Measurements from ENCODE around the gene ELP5. TPM values are rescaled to one million over a fixed set of nuclear protein-coding genes. Genes with fewer than 3 reads are reported as not detected.
A peak's percentile ranks its signal among the peaks of the same experiment; 100 is the strongest.

Gene ELP5
- total RNA-seq, 1 experiment from 2014 or later, result 20.3 TPM

DNA sequence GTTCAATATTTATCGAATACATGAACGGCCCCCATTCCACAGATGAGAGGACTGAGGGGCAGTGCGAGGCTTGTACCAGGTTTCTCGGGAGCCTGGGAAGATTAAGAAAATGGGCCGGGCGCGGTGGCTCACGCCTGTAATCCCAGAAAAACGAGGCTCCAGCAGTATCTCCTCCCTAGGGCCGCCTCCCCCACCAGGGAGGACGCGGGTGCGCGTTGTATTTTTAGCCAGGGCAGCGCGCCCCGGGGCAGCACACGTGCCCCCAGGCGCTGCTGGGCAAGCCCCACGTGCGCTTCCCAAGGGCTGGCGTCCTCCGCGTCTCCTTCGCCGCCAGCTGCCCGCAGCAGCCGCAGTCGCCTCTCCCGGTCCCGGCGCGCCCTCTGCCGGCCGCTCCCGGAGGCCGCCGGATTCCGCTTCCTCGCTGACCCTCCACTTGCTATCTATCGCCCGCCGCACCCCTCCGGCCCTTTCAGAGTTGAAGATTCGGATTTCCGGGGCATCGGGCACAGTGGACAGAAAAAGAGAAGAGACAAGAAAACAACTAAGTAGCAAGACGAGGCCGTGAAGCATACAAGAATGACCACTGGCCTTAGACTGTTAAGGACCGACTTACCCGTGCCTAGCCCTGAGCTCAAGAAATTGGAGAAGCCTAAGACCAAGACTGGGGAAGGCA, 44.3 kb downstream of the ELP5 start:
- H3K27me3 Mint-ChIP-seq (ENCODE audit: unreplicated experiment), result peaks cover 24% of the 10 kb centered on the region
- H3K27ac Mint-ChIP-seq (ENCODE audit: unreplicated experiment), result no peak overlapping the region
- peak overlapping the region; percentile 52 for H3K4me3 Mint-ChIP-seq (ENCODE audit: low read depth, unreplicated experiment)
- H3K9me3 Mint-ChIP-seq (ENCODE audit: low read depth, unreplicated experiment), result no peaks in the 10 kb centered on the region
- H3K4me1 Mint-ChIP-seq (ENCODE audit: low read depth, unreplicated experiment), result peaks cover 15% of the 10 kb centered on the region
- no TSS peak for BruUV-seq (replicated peaks)
- TF ChIP-seq, protein P1, sequence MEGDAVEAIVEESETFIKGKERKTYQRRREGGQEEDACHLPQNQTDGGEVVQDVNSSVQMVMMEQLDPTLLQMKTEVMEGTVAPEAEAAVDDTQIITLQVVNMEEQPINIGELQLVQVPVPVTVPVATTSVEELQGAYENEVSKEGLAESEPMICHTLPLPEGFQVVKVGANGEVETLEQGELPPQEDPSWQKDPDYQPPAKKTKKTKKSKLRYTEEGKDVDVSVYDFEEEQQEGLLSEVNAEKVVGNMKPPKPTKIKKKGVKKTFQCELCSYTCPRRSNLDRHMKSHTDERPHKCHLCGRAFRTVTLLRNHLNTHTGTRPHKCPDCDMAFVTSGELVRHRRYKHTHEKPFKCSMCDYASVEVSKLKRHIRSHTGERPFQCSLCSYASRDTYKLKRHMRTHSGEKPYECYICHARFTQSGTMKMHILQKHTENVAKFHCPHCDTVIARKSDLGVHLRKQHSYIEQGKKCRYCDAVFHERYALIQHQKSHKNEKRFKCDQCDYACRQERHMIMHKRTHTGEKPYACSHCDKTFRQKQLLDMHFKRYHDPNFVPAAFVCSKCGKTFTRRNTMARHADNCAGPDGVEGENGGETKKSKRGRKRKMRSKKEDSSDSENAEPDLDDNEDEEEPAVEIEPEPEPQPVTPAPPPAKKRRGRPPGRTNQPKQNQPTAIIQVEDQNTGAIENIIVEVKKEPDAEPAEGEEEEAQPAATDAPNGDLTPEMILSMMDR (IDR thresholded peaks at IDR 0.05; ENCODE audit: unreplicated experiment), result peak; percentile 73
- DNase-seq, result peak; percentile 86
- peaks cover 4% of the 10 kb centered on the region for H3K36me3 Mint-ChIP-seq (ENCODE audit: insufficient read depth, unreplicated experiment)
- intact Hi-C loops (cut with micrococcal nuclease; ENCODE audit: unreplicated experiment), result no loop called here
- CTCF ChIA-PET, result interaction anchor here (0.9 to 1.4 kb wide), 6 partner anchors 16 to 75 kb away, joined by 3 to 14 read pairs (median 6); partner anchors contain the start of genes GABARAP, NEURL4 and SLC2A4

DNA sequence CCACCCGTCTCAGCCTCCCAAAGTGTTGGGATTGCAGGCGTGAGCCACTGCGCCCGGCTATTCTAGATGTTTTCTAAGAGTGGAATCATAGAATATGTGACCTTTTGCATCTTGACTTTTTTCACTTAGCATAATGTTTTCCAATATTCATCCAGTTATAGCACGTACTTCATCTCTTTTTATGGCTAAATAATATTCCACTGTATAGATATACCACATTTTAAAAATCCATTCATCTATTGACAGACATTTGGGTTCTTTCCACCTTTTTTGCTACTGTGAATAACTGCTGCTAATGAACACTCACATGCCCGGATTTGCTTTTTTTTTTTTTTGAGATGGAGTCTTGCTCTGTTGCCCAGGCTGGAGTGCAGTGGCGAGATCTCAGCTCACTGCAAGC, 52.2 kb downstream of the ELP5 start:
- H3K4me3 Mint-ChIP-seq (ENCODE audit: low read depth, unreplicated experiment), result no peak overlapping the region
- CTCF ChIA-PET, result no interaction called here
- H3K4me1 Mint-ChIP-seq (ENCODE audit: low read depth, unreplicated experiment), result no peaks in the 10 kb centered on the region
- TF ChIP-seq, protein P1 (IDR thresholded peaks at IDR 0.05; ENCODE audit: unreplicated experiment), result no peak
- H3K27ac Mint-ChIP-seq (ENCODE audit: unreplicated experiment), result no peak overlapping the region
- H3K36me3 Mint-ChIP-seq (ENCODE audit: insufficient read depth, unreplicated experiment), result peaks cover 27% of the 10 kb centered on the region
- peaks cover 12% of the 10 kb centered on the region for H3K27me3 Mint-ChIP-seq (ENCODE audit: unreplicated experiment)
- no peak for DNase-seq
- no TSS peak for BruUV-seq (replicated peaks)
- H3K9me3 Mint-ChIP-seq (ENCODE audit: low read depth, unreplicated experiment), result no peaks in the 10 kb centered on the region
- intact Hi-C loops (cut with micrococcal nuclease; ENCODE audit: unreplicated experiment), result no loop called here

DNA sequence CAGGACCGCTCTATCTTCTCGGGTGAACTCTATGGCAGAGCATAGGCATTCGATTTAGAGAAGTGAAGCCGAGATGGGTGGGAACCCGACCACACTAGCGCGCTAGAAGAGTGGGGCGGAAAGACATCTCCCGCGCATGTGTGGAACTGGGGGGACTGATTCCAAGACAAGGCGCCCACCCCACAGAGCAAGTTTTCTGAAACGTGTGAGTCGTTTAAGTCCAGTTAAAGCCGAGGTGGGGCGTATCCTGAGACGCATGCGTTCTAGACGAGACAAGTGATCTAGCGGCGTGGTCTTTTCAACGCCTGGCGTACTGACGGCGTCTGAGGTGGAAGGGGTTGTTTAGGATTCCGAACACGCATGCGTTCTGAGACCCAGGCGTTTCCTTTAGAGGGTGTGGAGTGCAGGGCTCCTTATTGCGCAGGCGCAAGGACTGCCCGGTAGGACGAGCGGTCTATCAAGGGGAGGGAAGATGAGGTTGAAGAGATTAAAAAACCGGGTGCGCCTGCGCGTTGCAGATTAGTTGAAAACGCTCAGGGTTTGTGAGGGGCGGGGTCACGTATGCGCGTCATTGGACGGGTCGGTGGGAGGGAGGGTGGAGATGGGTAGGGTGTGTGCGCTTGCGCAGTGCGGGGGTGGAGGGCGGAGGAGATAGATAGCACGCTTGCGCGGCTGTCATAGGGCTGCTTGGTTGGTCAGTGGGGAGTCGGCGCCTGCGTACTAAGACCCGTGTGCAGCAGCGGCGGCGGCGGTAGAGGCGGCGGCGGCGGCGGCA, 55.1 kb downstream of the ELP5 start, which contains the start of gene EIF5A:
TSS of gene EIF5A (plus strand) at position 718 of the 775 bp plus-strand sequence. CDS start 2,008 bp downstream, outside the sequence.
- BruUV-seq (replicated peaks), result TSS peak; percentile 21
- intact Hi-C loops (cut with micrococcal nuclease; ENCODE audit: unreplicated experiment), result no loop called here

More for the DNA sequence above, 55.1 kb downstream of the ELP5 start, which contains the start of gene EIF5A:
- Mint-ChIP-seq H3K27me3 (ENCODE audit: unreplicated experiment) (no peaks in the 10 kb centered on the region), H3K27ac (ENCODE audit: unreplicated experiment) (peak within 1 kb of the TSS; percentile 97), H3K4me3 (ENCODE audit: low read depth, unreplicated experiment) (peak within 1 kb of the TSS; percentile 81), H3K9me3 (ENCODE audit: low read depth, unreplicated experiment) (no peaks in the 10 kb centered on the region), H3K36me3 (ENCODE audit: insufficient read depth, unreplicated experiment) (peaks cover 55% of the 10 kb centered on the region), H3K4me1 (ENCODE audit: low read depth, unreplicated experiment) (peaks cover 26% of the 10 kb centered on the region)
- TF ChIP-seq, protein P1 (IDR thresholded peaks at IDR 0.05; ENCODE audit: unreplicated experiment), result no peak
- peak; percentile 97 for DNase-seq
- CTCF ChIA-PET, result no interaction called here

All from Calu3 (cell line).